HepG2 (cell line): ENCODE results near the gene CCL27. TPM values are rescaled to one million over a fixed set of nuclear protein-coding genes. Genes with fewer than 3 reads are reported as not detected.

ENCODE experiments used
- ATAC-seq: fragments of 200-7000 bp; cut with Tn5 transposase; 3 replicates; pipeline ENCODE4 v1.9.1; 2020; ENCODE audit warnings: mild to moderate bottlenecking, moderate library complexity
- BruUV-seq: library from RNA; stranded (reverse); fragments of 400-500 nt; replicated peaks from 2 replicates; lab custom pipeline; 2021; lab: Mats Ljungman, UMichigan
- CTCF ChIA-PET: fragments of 300-600 bp; formaldehyde crosslinking; extraction: SDS; loops from one replicate; lab custom pipeline; 2021; ENCODE audit warnings: low total read pairs, inconsistent platforms, low intra/inter-chr PET ratio; lab: Yijun Ruan, JAX
- POLR2A ChIA-PET: fragments of 350-600 bp; sonication (Branson Sonifier 250); formaldehyde crosslinking; loops from one replicate; lab custom pipeline; 2020; ENCODE audit warnings: antibody characterized with exemption, inconsistent platforms; lab: Yijun Ruan, JAX
- DNase-seq: peaks from one replicate; pipeline ENCODE4 v3.0.0-alpha.2; 2015; ENCODE audit warnings: low spot score
- FAIRE-seq: peaks from 3 replicates; lab custom pipeline; 2011; peaks lifted over from hg19 to GRCh38; lab: Jason Lieb, UNC
- H2AFZ ChIP-seq: one replicate; pipeline ENCODE4 v1.6.1; 2011; ENCODE audit warnings: low read length, inconsistent platforms
- H3K27ac ChIP-seq: fragments of 300-600 bp; 3 replicates; pipeline ENCODE4 v1.8.0; 2011; ENCODE audit warnings: mixed run types, mild to moderate bottlenecking, mixed read lengths, low read length, inconsistent platforms; ENCODE audit not compliant: insufficient read depth; ENCODE audit errors: extremely low read length
- H3K27me3 ChIP-seq, 2 experiments: fragments of 200-600 bp in 1 of 2; 2 replicates in 1 of 2; 3 replicates in 1 of 2; pipeline versions ENCODE4 v1.6.0 to v1.8.0; 2011; ENCODE audit warnings: low read length in 2 of 2, mild to moderate bottlenecking in 2 of 2, moderate library complexity in 2 of 2, inconsistent platforms in 1 of 2; ENCODE audit not compliant: insufficient read depth in 2 of 2, control insufficient read depth in 1 of 2
- H3K36me3 ChIP-seq, 2 experiments: fragments of 200-600 bp in 1 of 2; replicated peaks in 1 of 2; 2 replicates in 1 of 2; 3 replicates in 1 of 2; pipeline versions ENCODE4 v1.5.1 to v1.8.0; 2011; ENCODE audit warnings: low read length in 2 of 2, inconsistent platforms in 1 of 2; ENCODE audit not compliant: insufficient read depth in 2 of 2, control insufficient read depth in 1 of 2
- H3K4me1 ChIP-seq: 2 replicates; pipeline ENCODE4 v1.5.1; 2012; ENCODE audit warnings: low read length, inconsistent platforms; ENCODE audit not compliant: insufficient read depth
- H3K4me2 ChIP-seq: 2 replicates; pipeline ENCODE4 v1.6.0; 2011; ENCODE audit warnings: low read depth, low read length, inconsistent platforms
- H3K4me3 ChIP-seq, 3 experiments: fragments of 200-600 bp in 1 of 3; sonication (generic), shearing (Covaris generic) in 1 of 3; replicated peaks in 1 of 3; 2 replicates each; pipeline ENCODE4 v1.5.1; 2011 to 2016; ENCODE audit warnings: low read length in 3 of 3, inconsistent platforms in 2 of 3, low read depth in 2 of 3, mild to moderate bottlenecking in 2 of 3, control low read depth in 1 of 3, mixed read lengths in 1 of 3; ENCODE audit not compliant: insufficient read depth in 1 of 3
- H3K79me2 ChIP-seq: one replicate; pipeline ENCODE4 v1.6.1; 2011; ENCODE audit warnings: low read length, inconsistent platforms; ENCODE audit not compliant: insufficient read depth
- H3K9ac ChIP-seq: 2 replicates; pipeline ENCODE4 v1.6.0; 2011; ENCODE audit warnings: mild to moderate bottlenecking, low read depth, low read length, inconsistent platforms; ENCODE audit not compliant: insufficient read depth
- H3K9me3 ChIP-seq: 2 replicates; pipeline ENCODE4 v1.5.1; 2012; ENCODE audit warnings: mild to moderate bottlenecking, low read length
- H4K20me1 ChIP-seq: 2 replicates; pipeline ENCODE4 v1.6.0; 2011; ENCODE audit warnings: inconsistent platforms, mild to moderate bottlenecking, low read length, moderate library complexity; ENCODE audit not compliant: insufficient read depth
- GABPA ChIP-seq, 2 experiments: IDR thresholded peaks; 2 replicates each; pipeline ENCODE4 v1.6.1; 2011 to 2016; ENCODE audit warnings: low read depth in 2 of 2, low read length in 1 of 2, missing biosample characterization in 1 of 2, missing genetic modification characterization in 1 of 2
- NFRKB ChIP-seq: fragments of 450-650 bp; IDR thresholded peaks from 2 replicates; pipeline ENCODE4 v1.6.1; 2017
- POLR2A ChIP-seq, 2 experiments: IDR thresholded peaks; 2 replicates each; pipeline ENCODE4 v1.6.1; 2011; ENCODE audit warnings: low read depth in 2 of 2, low read length in 2 of 2, mild to moderate bottlenecking in 1 of 2, moderate library complexity in 1 of 2; ENCODE audit not compliant: insufficient read depth in 1 of 2
- POLR2G ChIP-seq: fragments of 200-400 bp; formaldehyde crosslinking; IDR thresholded peaks from 2 replicates; pipeline ENCODE4 v1.6.1; 2018; ENCODE audit warnings: mild to moderate bottlenecking, low read depth, low read length, moderate library complexity
- ZNF605 ChIP-seq: sonication (generic); formaldehyde crosslinking; IDR thresholded peaks from 2 replicates; pipeline ENCODE4 v1.8.0; 2022; ENCODE audit warnings: mild to moderate bottlenecking, missing genetic modification reagents
- WGBS: methylation state at CpG from one replicate; pipeline ENCODE4 v1.1.6; 2017; ENCODE audit warnings: low lambda C conversion rate; 5-methylcytosine and 5-hydroxymethylcytosine counted together
- in situ Hi-C: cut with HindIII; loops from 2 replicates; pipeline ENCODE4 v1.10.0; 2017; ENCODE audit warnings: low pct_unique_long_range_greater_than_20kb; ENCODE audit not compliant: extremely low pct_ligation_motif_present
- intact Hi-C: fragments of 100-400 bp; cut with micrococcal nuclease; formaldehyde crosslinking; loops from one replicate; pipeline ENCODE4 v1.10.0; 2022; ENCODE audit not compliant: unreplicated experiment
- polyA plus RNA-seq, 8 experiments: library from polyadenylated mRNA; depleted of rRNA in 3 of 8; stranded (reverse) in 7 of 8; unstranded in 1 of 8; fragments of >200 nt; fragmentation: Illumina TruSeq in 4 of 8; extraction: Trizol in 4 of 8; gene quantifications; 2 replicates each; pipeline versions ENCODE4 v1.2.1 to v1.2.3, GENCODE V29; 2011 to 2016; ENCODE audit warnings: low read depth in 4 of 8, missing spikeins in 1 of 8, mixed read lengths in 1 of 8; ENCODE audit not compliant: insufficient read depth in 1 of 8
- total RNA-seq, 5 experiments: library from RNA; depleted of rRNA; stranded (reverse); fragments of >200 nt; fragmentation: Illumina TruSeq; extraction: Trizol; gene quantifications; 2 replicates each; pipeline ENCODE4 v1.2.3, GENCODE V29; 2016; ENCODE audit warnings: low read depth in 1 of 5

CCL27 gene
- total and polyA plus RNA-seq, 2 of the 13 experiments (the other 11 are each of a cell fraction or from before 2014, with no cell fraction given) = not detected

DNA sequence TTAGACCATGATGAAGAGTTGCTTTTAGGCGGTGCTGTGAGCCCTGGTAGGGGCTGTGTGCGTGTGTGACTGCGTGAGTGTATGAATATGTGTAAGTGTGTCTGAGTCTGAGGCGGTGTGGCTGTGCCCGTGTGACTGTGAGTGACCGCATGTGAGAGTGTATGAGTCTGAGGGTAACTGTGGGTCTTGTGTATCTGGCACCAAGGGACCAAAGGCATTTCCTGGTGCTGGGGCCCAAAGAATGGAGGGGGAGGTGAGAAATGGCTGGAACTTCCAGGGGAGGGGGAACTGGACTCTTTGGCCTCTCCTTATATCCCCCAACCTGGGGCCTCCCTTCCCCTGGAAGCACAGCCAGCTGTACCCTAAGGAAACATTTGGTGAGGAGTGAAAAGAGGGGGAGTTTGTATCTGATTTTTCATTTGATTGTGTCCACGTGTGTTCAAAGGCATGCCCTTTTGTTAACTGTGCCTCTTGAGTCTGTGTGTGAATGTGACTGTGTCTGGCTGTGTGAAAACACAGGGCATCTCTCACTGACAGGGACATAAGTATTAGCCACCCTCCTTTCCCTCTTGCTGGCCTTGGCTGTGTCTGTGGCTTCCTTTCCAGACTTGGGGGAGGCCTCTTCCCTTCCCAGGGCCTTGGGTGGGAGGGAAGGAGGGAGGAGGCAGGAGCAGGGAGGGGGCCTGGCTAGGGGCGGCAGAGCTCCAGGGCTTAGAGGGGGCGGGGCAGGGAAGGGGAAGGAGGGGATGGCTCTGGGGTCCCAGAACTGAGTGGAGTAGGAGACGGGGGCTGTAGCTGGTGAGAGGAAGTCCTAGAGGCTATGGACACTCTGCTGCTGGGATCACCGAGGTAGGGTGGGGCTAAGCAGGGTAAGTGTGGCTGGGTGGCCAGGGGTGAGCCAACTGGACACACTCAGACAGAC, 9.0 kb downstream of the CCL27 start:
- WGBS = 15% methylated on average over 10 of the region's 11 CpGs
- no peak for DNase-seq
- no peaks in the 10 kb centered on the region; a peak in 3 of 5 replicates for H3K27me3 ChIP-seq
- H3K4me3 ChIP-seq = peak overlapping the region in 1 of 3 experiments; percentile 67; a peak in 2 of 6 replicates
- peak; percentile 3 for ATAC-seq
- CTCF ChIA-PET = no interaction called here
- H3K9me3 ChIP-seq = no peaks in the 10 kb centered on the region
- peak overlapping the region; percentile 53; the same call in 1 of the 2 replicates for H3K9ac ChIP-seq
- intact Hi-C loops (no loop called here), in situ Hi-C loops (no loop called here)
- no peak overlapping the region for H2AFZ ChIP-seq
- no peak overlapping the region for H3K27ac ChIP-seq
- no TSS peak for BruUV-seq
- POLR2A ChIA-PET = interaction anchor here (1.0 to 3.1 kb wide), 3 partner anchors 9 to 16 kb away, joined by 4 to 29 read pairs (median 5); partner anchors contain the start of genes CCL27 and SIGMAR1
- FAIRE-seq = no peak
- peaks cover 46% of the 10 kb centered on the region for H3K4me1 ChIP-seq
- H3K36me3 ChIP-seq = peaks cover 8 to 15% of the 10 kb centered on the region in 2 experiments
- H4K20me1 ChIP-seq = no peaks in the 10 kb centered on the region
- TF ChIP-seq NFRKB (no peak), POLR2A (IDR thresholded peaks at IDR 0.05; ENCODE audit: insufficient read depth in 1 of 2, low read depth in 2 of 2, low read length in 2 of 2) (peak in 1 of 2 experiments; percentile 12; a peak in 1 of 4 replicates)
- TF ChIP-seq, all 625 proteins: peak for 1
- peak overlapping the region; percentile 100 for H3K4me2 ChIP-seq
- peaks cover 3% of the 10 kb centered on the region for H3K79me2 ChIP-seq

DNA sequence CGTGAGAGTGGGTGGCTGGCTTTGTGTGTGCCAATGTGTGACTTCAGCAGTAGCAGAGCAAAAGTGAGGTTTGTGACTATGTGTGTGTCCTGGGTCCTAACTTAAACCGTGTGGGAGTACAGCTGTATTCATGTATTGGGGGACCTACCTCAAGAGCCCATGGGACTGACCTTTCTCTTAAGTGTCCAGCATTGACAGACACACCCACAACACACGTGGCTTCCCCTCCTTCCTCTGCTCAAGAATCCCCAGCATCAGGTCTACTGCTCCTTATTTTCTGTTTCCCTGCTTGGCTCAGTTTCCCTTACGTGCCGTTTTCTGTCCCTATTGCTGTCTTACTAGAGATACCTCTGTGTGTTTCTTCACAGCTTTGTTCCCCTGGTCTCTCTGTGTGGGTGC, 9.9 kb downstream of the CCL27 start:
- POLR2A ChIA-PET = interaction anchor here (1.6 to 3.1 kb wide), 3 partner anchors 9 to 15 kb away, joined by 4 to 29 read pairs (median 8); partner anchors contain the start of genes CCL27 and SIGMAR1
- intact Hi-C loops (no loop called here), in situ Hi-C loops (no loop called here)
- peak overlapping the region; percentile 21 for H3K27ac ChIP-seq
- TF ChIP-seq ZNF605 (CRISPR knock-in tag) = 0 out of 2 replicates have a peak, but pooled peaks have one; percentile 10
- no peak for TF ChIP-seq GABPA (IDR thresholded peaks at IDR 0.05; ENCODE audit: low read depth, low read length)
- TF ChIP-seq GABPA (CRISPR knock-in tag; IDR thresholded peaks at IDR 0.05; ENCODE audit: low read depth) = 0 out of 2 replicates have a peak, but pooled peaks have one; percentile 17
- no peak for TF ChIP-seq POLR2G
- no peaks in the 10 kb centered on the region for H4K20me1 ChIP-seq
- H3K9ac ChIP-seq = peak overlapping the region; percentile 53
- no peaks in the 10 kb centered on the region; a peak in 3 of 5 replicates for H3K27me3 ChIP-seq
- no peak overlapping the region for H2AFZ ChIP-seq
- CTCF ChIA-PET = no interaction called here
- no peak for FAIRE-seq
- 14% methylated on average over 5 of the region's 5 CpGs for WGBS
- H3K9me3 ChIP-seq = no peaks in the 10 kb centered on the region
- no peak; the same call in 2 of the 3 replicates for ATAC-seq
- DNase-seq = no peak
- H3K79me2 ChIP-seq = peaks cover 11% of the 10 kb centered on the region
- peak overlapping the region; percentile 100 for H3K4me2 ChIP-seq
- no TSS peak for BruUV-seq
- peaks cover 54% of the 10 kb centered on the region for H3K4me1 ChIP-seq
- H3K36me3 ChIP-seq = peaks cover 8 to 18% of the 10 kb centered on the region in 2 experiments
- H3K4me3 ChIP-seq = peak overlapping the region; percentile 45 to 67 (median 57); a peak in 5 of 6 replicates
